MCF 10A (cell line): ENCODE measurements around the gene MYO1G. TPM values are rescaled to one million over a fixed set of nuclear protein-coding genes. Genes with fewer than 3 reads are reported as not detected.

Experiments
- BruUV-seq: library from RNA; stranded (reverse); fragments of 400-500 nt; replicated peaks from 2 replicates; lab custom pipeline; 2021; lab: Mats Ljungman, UMichigan
- CTCF ChIA-PET: fragments of 300-600 bp; sonication (Branson Sonifier 250); formaldehyde crosslinking; extraction: SDS; loops from one replicate; lab custom pipeline; 2021; ENCODE audit warnings: antibody characterized with exemption, inconsistent platforms; lab: Yijun Ruan, JAX
- POLR2A ChIA-PET: fragments of 300-600, 350-650 bp; sonication (Branson Sonifier 250); formaldehyde crosslinking; extraction: SDS; loops from one replicate; lab custom pipeline; 2020; ENCODE audit warnings: antibody characterized with exemption, inconsistent platforms; lab: Yijun Ruan, JAX
- DNase-seq: peaks from one replicate; pipeline ENCODE4 v3.0.0-alpha.2; 2018; ENCODE audit not compliant: unreplicated experiment
- H3K27ac Mint-ChIP-seq: one replicate; pipeline ENCODE4 v1.8.0; 2022; ENCODE audit warnings: mild to moderate bottlenecking, low read depth, mixed read lengths; ENCODE audit not compliant: unreplicated experiment
- H3K27me3 Mint-ChIP-seq: one replicate; pipeline ENCODE4 v1.8.0; 2022; ENCODE audit warnings: mixed read lengths; ENCODE audit not compliant: insufficient read depth, unreplicated experiment
- H3K36me3 Mint-ChIP-seq: one replicate; pipeline ENCODE4 v1.8.0; 2022; ENCODE audit warnings: mild to moderate bottlenecking, moderate library complexity, mixed read lengths; ENCODE audit not compliant: insufficient read depth, unreplicated experiment
- H3K4me1 Mint-ChIP-seq: one replicate; pipeline ENCODE4 v1.8.0; 2022; ENCODE audit warnings: mixed read lengths; ENCODE audit not compliant: insufficient read depth, unreplicated experiment
- H3K4me3 Mint-ChIP-seq: one replicate; pipeline ENCODE4 v1.8.0; 2022; ENCODE audit warnings: mild to moderate bottlenecking, moderate library complexity, mixed read lengths; ENCODE audit not compliant: unreplicated experiment
- H3K9me3 Mint-ChIP-seq: one replicate; pipeline ENCODE4 v1.8.0; 2022; ENCODE audit warnings: mixed read lengths; ENCODE audit not compliant: unreplicated experiment
- CTCF ChIP-seq: fragments of 200-600 bp; IDR thresholded peaks from one replicate; pipeline ENCODE4 v1.8.0; 2022; ENCODE audit warnings: antibody characterized with exemption, mild to moderate bottlenecking; ENCODE audit not compliant: unreplicated experiment
- intact Hi-C: fragments of 100-400 bp; cut with micrococcal nuclease; formaldehyde crosslinking; loops from 2 replicates; pipeline ENCODE4 v1.14.1; 2022
- total RNA-seq: library from RNA; stranded (reverse); gene quantifications from 2 replicates; pipeline ENCODE4 v1.2.3, GENCODE V29; 2022

The MYO1G gene
- total RNA-seq, 1 experiment from 2014 or later, result 0.14 TPM

- TF ChIP-seq CTCF, result no peak
- Mint-ChIP-seq H3K9me3 (no peaks in the 10 kb centered on the region), H3K27ac (no peak overlapping the region), H3K27me3 (no peaks in the 10 kb centered on the region), H3K4me3 (no peak overlapping the region), H3K4me1 (peaks cover 28% of the 10 kb centered on the region), H3K36me3 (peaks cover 32% of the 10 kb centered on the region)
- CTCF ChIA-PET, result no interaction called here
- no TSS peak for BruUV-seq
- intact Hi-C loops, result no loop called here
- POLR2A ChIA-PET, result interaction anchor here (0.6 kb wide), 1 partner anchor 113 kb away, joined by 3 read pairs; no protein-coding TSS in a partner anchor
- DNase-seq, result no peak
Measured at GRCh38 chr7:44977959-44978335, 868 bp downstream of the MYO1G start.

DNA sequence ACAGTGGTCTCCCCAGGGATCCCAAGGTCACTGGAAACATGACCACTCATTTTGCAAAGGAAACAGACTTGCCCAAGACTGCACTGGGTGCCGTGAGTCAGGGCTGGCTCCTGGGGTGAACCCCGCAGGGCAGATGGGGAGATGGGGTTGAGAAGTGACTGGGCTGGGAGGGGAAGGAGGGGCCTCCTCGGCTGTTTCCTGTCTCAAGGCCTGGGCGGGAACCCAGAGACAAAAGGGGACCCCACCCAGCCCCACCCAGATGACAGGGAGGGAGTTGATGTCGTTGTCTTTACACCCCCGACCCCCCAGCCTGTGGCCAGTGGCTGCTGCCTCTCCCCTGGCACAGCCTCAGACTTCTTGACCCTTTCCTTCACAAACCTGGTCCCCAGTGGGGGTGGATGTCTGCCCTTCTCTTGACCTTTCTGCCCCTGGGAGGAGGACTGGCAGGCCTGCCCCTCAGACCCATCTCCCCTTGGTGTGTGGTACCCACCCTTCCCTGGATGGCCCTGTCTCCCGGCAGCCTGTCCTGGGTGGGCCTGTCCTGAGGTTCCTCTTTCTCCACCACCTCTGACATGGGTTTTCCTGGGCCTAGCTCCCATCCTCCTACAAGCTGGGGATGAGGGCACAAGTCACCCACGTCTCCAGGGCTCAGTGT lies 1.4 kb downstream of the MYO1G start:
- no peak overlapping the region for H3K27ac Mint-ChIP-seq
- no peak overlapping the region for H3K4me3 Mint-ChIP-seq
- no peaks in the 10 kb centered on the region for H3K27me3 Mint-ChIP-seq
- peaks cover 27% of the 10 kb centered on the region for H3K36me3 Mint-ChIP-seq
- no peak for TF ChIP-seq CTCF
- intact Hi-C loops, result no loop called here
- CTCF ChIA-PET, result no interaction called here
- no peak for DNase-seq
- POLR2A ChIA-PET, result interaction anchor here (0.6 to 1.0 kb wide), 2 partner anchors 114 to 162 kb away, joined by 3 read pairs; no protein-coding TSS in a partner anchor
- H3K9me3 Mint-ChIP-seq, result no peaks in the 10 kb centered on the region
- BruUV-seq, result no TSS peak
- peaks cover 28% of the 10 kb centered on the region for H3K4me1 Mint-ChIP-seq

- Mint-ChIP-seq H3K27me3 (no peaks in the 10 kb centered on the region), H3K9me3 (no peaks in the 10 kb centered on the region), H3K36me3 (peaks cover 21% of the 10 kb centered on the region), H3K4me3 (no peak overlapping the region), H3K4me1 (peaks cover 28% of the 10 kb centered on the region), H3K27ac (no peak overlapping the region)
- ChIA-PET CTCF (no interaction called here), POLR2A (interaction anchor here (0.7 to 1.1 kb wide), 3 partner anchors 29 to 161 kb away, joined by 3 to 4 read pairs (median 4); partner anchors contain the start of gene TBRG4)
- intact Hi-C loops, result no loop called here
- no peak for DNase-seq
- BruUV-seq, result no TSS peak
- TF ChIP-seq CTCF, result no peak
Measured at GRCh38 chr7:44976746-44977196, 2.0 kb downstream of the MYO1G start.

DNA sequence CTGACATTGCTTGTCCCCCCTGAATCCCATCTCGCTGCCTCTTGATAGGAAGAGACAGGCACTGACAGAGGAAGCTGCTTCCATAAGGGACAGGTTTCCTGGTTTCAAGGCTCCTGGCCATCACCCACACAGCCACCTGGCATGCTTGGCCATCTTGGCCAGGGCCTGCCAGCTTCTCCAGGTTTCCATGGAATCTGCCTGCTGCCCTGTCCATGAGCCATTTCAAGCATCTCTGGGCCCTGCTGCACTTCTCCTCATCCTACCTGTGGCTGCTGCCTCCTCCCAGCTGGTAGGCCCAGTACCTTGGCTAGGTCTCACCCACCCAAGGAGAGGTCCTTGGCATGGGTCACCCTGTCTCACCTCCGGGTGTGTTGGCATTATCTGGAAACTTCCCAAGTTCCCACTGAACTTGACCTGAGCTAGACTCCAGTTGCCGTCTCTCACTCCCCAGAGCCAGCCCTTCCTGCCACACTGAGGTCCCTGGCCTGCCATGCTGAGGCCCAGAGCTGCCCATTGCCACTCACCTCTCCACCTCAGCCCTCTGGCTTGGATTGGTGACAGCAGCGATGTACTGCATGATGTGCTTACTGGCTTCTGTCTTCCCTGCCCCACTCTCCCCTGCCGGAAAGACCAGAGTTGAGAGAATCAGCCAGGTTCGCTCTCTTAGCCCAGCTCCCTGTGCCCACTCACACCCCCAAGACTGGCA lies 2.6 kb downstream of the MYO1G start:
- Mint-ChIP-seq H3K27ac (no peak overlapping the region), H3K36me3 (peaks cover 15% of the 10 kb centered on the region), H3K4me1 (peaks cover 26% of the 10 kb centered on the region), H3K27me3 (no peaks in the 10 kb centered on the region), H3K4me3 (no peak overlapping the region), H3K9me3 (no peaks in the 10 kb centered on the region)
- BruUV-seq, result no TSS peak
- TF ChIP-seq CTCF, result no peak
- CTCF ChIA-PET, result interaction anchor here (0.7 to 0.9 kb wide), 2 partner anchors 9 to 1913 kb away, joined by 3 read pairs; no protein-coding TSS in a partner anchor
- no peak for DNase-seq
- intact Hi-C loops, result no loop called here
- POLR2A ChIA-PET, result interaction anchor here (0.7 to 1.1 kb wide), 2 partner anchors 28 to 135 kb away, joined by 4 read pairs; partner anchors contain the start of gene TBRG4
